OCI-LY7 (cell line): ENCODE data around the gene CAPN10. TPM values are rescaled to one million over a fixed set of nuclear protein-coding genes. Genes with fewer than 3 reads are reported as not detected.

Experiments used
- BruUV-seq: library from RNA; stranded (reverse); fragments of 400-500 nt; replicated peaks from 2 replicates; lab custom pipeline; 2021; lab: Mats Ljungman, UMichigan
- CTCF ChIA-PET: fragments of 300-600 bp; sonication (Branson Sonifier 250); formaldehyde crosslinking; loops from one replicate; lab custom pipeline; 2022; ENCODE audit warnings: antibody characterized with exemption; ENCODE audit not compliant: unreplicated experiment; lab: Charles Lee
- POLR2A ChIA-PET: fragments of 300-600 bp; sonication (Branson Sonifier 250); formaldehyde crosslinking; loops from one replicate; lab custom pipeline; 2022; ENCODE audit warnings: antibody characterized with exemption; lab: Charles Lee
- DNase-seq: peaks from one replicate; pipeline ENCODE4 v3.0.0-alpha.2; 2015; ENCODE audit warnings: low spot score
- H2AFZ ChIP-seq: fragments of 200-600 bp; sonication (generic), shearing (Covaris generic); 2 replicates; pipeline ENCODE4 v1.6.1; 2014; ENCODE audit warnings: mild to moderate bottlenecking, antibody characterized with exemption, low read length, moderate library complexity
- H3K27ac ChIP-seq: fragments of 200-600 bp; sonication (generic); 2 replicates; pipeline ENCODE4 v1.5.1; 2014; ENCODE audit warnings: mixed run types, low read depth, mild to moderate bottlenecking, moderate library complexity, low read length, inconsistent platforms; ENCODE audit not compliant: poor library complexity, severe bottlenecking
- H3K36me3 ChIP-seq: fragments of 200-600 bp; sonication (generic); 2 replicates; pipeline ENCODE4 v1.6.1; 2014; ENCODE audit warnings: mild to moderate bottlenecking, antibody characterized with exemption, low read length, moderate library complexity, mixed read lengths; ENCODE audit not compliant: insufficient read depth
- H3K4me1 ChIP-seq: fragments of 200-600 bp; sonication (generic); 2 replicates; pipeline ENCODE4 v1.5.1; 2014; ENCODE audit warnings: mild to moderate bottlenecking, low read length; ENCODE audit not compliant: insufficient read depth, poor library complexity, severe bottlenecking
- H3K4me2 ChIP-seq: fragments of 200-600 bp; sonication (generic); 2 replicates; pipeline ENCODE4 v1.6.1; 2014; ENCODE audit warnings: mild to moderate bottlenecking, low read length
- H3K4me3 ChIP-seq: fragments of 200-600 bp; sonication (generic); 2 replicates; pipeline ENCODE4 v1.5.1; 2014; ENCODE audit warnings: mild to moderate bottlenecking, low read depth, low read length; ENCODE audit not compliant: poor library complexity, severe bottlenecking
- H3K79me2 ChIP-seq: fragments of 200-600 bp; sonication (generic); 2 replicates; pipeline ENCODE4 v1.6.1; 2016; ENCODE audit warnings: low read depth, mild to moderate bottlenecking, low read length, moderate library complexity, mixed read lengths; ENCODE audit not compliant: insufficient read depth
- H3K9me2 ChIP-seq: fragments of 200-600 bp; sonication (generic); 2 replicates; pipeline ENCODE4 v1.6.1; 2016; ENCODE audit warnings: mild to moderate bottlenecking, low read length, mixed read lengths; ENCODE audit not compliant: insufficient read depth
- H3K9me3 ChIP-seq: fragments of 200-600 bp; sonication (generic); 2 replicates; pipeline ENCODE4 v1.6.1; 2014; ENCODE audit warnings: mild to moderate bottlenecking, mixed run types, low read length, mixed read lengths
- H4K20me1 ChIP-seq: fragments of 200-600 bp; sonication (generic); 2 replicates; pipeline ENCODE4 v1.6.1; 2014; ENCODE audit warnings: mild to moderate bottlenecking, antibody characterized with exemption, low read length, moderate library complexity, mixed read lengths; ENCODE audit not compliant: insufficient read depth
- EZH2phosphoT487 ChIP-seq: fragments of 200-600 bp; sonication (generic); IDR thresholded peaks from 2 replicates; pipeline ENCODE4 v1.6.1; 2018; ENCODE audit warnings: low read depth, borderline replicate concordance, mild to moderate bottlenecking, mixed run types, antibody characterized with exemption, low read length, moderate library complexity, mixed read lengths
- intact Hi-C: fragments of 100-400 bp; cut with micrococcal nuclease; formaldehyde crosslinking; loops from one replicate; pipeline ENCODE4 v1.10.0; 2022; ENCODE audit not compliant: unreplicated experiment
- total RNA-seq, 2 experiments: library from RNA; depleted of rRNA in 1 of 2; stranded (reverse); fragments of >200 nt in 1 of 2; shearing (Covaris generic) in 1 of 2; gene quantifications; 2 replicates each; pipeline ENCODE4 v1.2.3, GENCODE V29; 2014 to 2022
- TF ChIP-seq, protein P1 (sequence below): fragments of 200-600 bp; sonication (generic); conservative IDR thresholded peaks from 2 replicates; pipeline ENCODE4 v1.5.1; 2014; ENCODE audit warnings: mild to moderate bottlenecking, antibody characterized with exemption, low read length, moderate library complexity, mixed read lengths

The CAPN10 gene
- total RNA-seq, 2 experiments from 2014 or later, result 70.6 to 78.1 TPM

DNA sequence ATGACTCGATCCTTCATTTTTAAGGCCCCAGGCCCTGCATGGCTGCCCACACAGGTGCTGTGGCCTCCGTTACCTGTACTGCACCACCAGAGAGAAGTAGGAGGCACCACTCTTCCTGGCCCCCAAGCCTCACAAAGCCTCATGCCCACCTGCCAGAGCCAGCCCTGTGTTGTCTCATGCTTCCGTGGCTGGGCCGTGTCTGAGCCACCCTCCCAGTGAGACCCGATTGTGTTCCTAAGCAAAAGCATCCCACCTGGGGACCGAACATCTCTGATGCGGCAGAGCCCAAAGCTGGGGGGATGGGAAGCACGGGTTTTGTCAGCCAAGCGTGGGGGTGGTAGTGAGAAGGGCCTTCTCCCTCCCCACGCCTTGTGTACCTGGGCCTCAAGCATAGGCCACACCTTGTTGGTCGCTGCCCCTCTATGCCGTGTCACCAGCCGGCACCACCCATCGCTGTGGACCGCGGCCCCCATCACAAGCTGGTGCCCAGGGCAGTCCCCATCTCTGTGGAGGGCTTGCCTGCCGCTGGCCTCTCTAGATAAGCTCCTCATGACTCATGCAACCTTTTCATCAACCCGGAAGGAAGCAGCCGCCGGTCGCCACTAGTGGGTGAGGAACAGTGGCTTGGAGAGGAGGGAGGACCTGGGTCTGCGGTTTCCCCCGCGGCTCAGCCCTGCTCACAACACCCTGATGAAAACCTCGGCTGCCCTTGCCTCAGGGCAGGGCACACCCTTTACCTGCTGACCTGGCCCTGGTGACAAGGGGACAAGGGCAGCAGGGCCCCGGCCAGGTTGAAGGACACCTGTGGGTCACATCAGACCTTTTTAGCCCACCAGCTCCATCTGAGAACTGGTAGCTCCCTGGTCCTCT, 21.0 kb upstream of the CAPN10 start:
- no peak for TF ChIP-seq EZH2phosphoT487
- TF ChIP-seq, protein P1, sequence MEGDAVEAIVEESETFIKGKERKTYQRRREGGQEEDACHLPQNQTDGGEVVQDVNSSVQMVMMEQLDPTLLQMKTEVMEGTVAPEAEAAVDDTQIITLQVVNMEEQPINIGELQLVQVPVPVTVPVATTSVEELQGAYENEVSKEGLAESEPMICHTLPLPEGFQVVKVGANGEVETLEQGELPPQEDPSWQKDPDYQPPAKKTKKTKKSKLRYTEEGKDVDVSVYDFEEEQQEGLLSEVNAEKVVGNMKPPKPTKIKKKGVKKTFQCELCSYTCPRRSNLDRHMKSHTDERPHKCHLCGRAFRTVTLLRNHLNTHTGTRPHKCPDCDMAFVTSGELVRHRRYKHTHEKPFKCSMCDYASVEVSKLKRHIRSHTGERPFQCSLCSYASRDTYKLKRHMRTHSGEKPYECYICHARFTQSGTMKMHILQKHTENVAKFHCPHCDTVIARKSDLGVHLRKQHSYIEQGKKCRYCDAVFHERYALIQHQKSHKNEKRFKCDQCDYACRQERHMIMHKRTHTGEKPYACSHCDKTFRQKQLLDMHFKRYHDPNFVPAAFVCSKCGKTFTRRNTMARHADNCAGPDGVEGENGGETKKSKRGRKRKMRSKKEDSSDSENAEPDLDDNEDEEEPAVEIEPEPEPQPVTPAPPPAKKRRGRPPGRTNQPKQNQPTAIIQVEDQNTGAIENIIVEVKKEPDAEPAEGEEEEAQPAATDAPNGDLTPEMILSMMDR, result no peak
- BruUV-seq, result no TSS peak
- CTCF ChIA-PET, result interaction anchor here (0.9 to 2.3 kb wide), 4 partner anchors 15 to 51 kb away, joined by 4 to 16 read pairs (median 10); partner anchors contain the start of gene CAPN10

DNA sequence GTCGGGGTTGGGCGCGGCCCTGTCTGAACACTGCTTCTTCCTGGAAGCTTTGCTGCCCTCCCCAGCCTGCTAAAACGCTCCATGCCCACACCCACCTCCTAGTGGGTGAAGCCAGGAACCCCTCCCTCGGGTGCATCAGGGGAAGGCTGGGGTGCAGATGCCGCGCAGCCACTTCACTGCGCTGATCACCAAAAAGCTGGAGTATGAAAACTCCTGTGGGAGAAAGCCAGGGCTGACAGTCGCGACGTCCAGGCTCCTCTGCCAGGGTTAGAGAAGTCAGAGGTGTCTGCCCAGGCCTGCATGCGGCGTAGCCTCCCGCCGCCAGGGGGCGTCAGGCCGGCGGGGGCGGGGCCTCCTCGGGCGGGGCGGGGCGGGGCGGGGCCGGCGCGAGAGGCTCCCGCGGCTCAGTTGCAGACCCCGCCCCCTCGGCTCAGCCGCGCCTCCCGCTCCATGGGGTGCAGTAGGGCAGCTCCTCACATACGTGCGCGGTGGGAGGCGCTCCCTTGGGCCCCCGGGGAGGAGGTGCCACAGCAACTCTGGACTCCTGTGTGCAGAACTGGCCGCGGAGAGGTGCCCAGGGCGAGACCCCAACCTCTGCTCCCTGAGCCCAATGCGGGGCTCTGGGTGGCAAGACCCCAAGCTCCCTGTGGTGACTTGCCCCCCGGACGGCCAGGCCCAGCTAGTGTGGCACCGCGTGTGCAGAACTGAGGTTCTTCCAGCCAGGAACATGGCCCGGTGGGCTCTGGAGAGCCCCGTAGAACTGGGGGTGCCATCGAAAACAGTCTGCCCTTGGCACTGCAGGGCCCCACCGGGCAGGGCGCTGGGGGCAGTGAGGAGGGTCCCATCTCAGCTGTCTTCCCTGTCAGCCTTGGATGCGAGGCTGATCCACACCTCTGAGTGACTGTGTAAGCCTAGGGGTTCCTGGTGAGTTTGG, 20.1 kb upstream of the CAPN10 start:
- Histone ChIP-seq H3K79me2 (peaks cover 19% of the 10 kb centered on the region; the same call in 1 of the 2 replicates), H3K36me3 (peaks cover 20% of the 10 kb centered on the region), H3K9me2 (no peaks in the 10 kb centered on the region), H3K4me3 (peak overlapping the region; percentile 72), H3K27ac (peak overlapping the region; percentile 84), H3K4me2 (peak overlapping the region; percentile 100), H3K4me1 (peaks cover 63% of the 10 kb centered on the region), H3K9me3 (no peaks in the 10 kb centered on the region), H2AFZ (peak overlapping the region; percentile 23; the same call in 1 of the 2 replicates), H4K20me1 (0 out of 2 replicates have a peak, but pooled peaks cover 5% of the 10 kb centered on the region)
- DNase-seq, result peak; percentile 90
- intact Hi-C loops, result loop anchor here (1.0 kb wide), 1 partner anchor 19 kb away; no protein-coding TSS in a partner anchor
- no TSS peak for BruUV-seq
- CTCF ChIA-PET, result interaction anchor here (0.6 to 2.3 kb wide), 6 partner anchors 13 to 190 kb away, joined by 3 to 16 read pairs (median 6); partner anchors contain the start of gene CAPN10
- POLR2A ChIA-PET, result interaction anchor here (1.5 to 2.9 kb wide), 3 partner anchors 14 to 56 kb away, joined by 3 to 59 read pairs (median 12); partner anchors contain the start of gene CAPN10
- TF ChIP-seq, protein P1, result peak; percentile 80
- no peak for TF ChIP-seq EZH2phosphoT487

More for the DNA sequence above, 21.0 kb upstream of the CAPN10 start:
- no peaks in the 10 kb centered on the region for H3K9me2 ChIP-seq
- H3K4me3 ChIP-seq, result peak overlapping the region; percentile 72
- intact Hi-C loops, result loop anchor here (1.0 kb wide), 1 partner anchor 20 kb away; no protein-coding TSS in a partner anchor
- DNase-seq, result peak; percentile 80
- peak overlapping the region; percentile 23; the same call in 1 of the 2 replicates for H2AFZ ChIP-seq
- H3K4me1 ChIP-seq, result peaks cover 63% of the 10 kb centered on the region
- peak overlapping the region; percentile 84 for H3K27ac ChIP-seq
- POLR2A ChIA-PET, result interaction anchor here (1.5 to 2.9 kb wide), 3 partner anchors 15 to 57 kb away, joined by 3 to 59 read pairs (median 12); partner anchors contain the start of gene CAPN10
- peak overlapping the region; percentile 100 for H3K4me2 ChIP-seq
- H3K9me3 ChIP-seq, result no peaks in the 10 kb centered on the region
- peaks cover 21% of the 10 kb centered on the region; the same call in 1 of the 2 replicates for H3K79me2 ChIP-seq
- no peaks in the 10 kb centered on the region for H4K20me1 ChIP-seq
- peaks cover 20% of the 10 kb centered on the region for H3K36me3 ChIP-seq
